ENCODE results near the gene ACY1. TPM values are rescaled to one million over a fixed set of nuclear protein-coding genes. Genes with fewer than 3 reads are reported as not detected.

ACY1 gene
- total and polyA plus RNA-seq, 10 of the 15 experiments (the other 5 are each of a cell fraction or from before 2014, with no cell fraction given): 18.5 to 42.2 (median 27.8) TPM

DNA sequence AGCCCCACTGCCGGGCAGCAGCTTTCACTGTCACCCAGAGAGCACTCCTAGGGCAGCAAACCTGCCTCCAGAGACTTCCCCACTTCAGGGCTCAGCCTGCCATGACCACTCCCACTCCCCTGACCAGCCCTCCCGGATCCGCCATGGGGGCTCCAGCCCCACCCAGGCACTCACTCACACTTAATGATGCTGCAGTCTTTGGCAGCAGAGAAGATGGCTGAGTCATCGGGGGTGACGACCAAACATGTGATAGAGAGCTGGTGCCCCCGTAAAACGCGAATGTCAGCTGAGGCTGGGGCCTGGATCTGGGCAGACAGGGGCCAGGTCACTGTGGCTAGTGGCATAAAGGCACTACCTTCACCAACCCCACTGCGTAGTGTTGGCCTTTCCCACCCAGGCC is 46.3 kb upstream of the ACY1 start:
- FAIRE-seq (no peak), ATAC-seq (no peak), DNase-seq (ENCODE audit: low read depth, low spot score) (no peak)
- intact Hi-C loops (cut with micrococcal nuclease; ENCODE audit: unreplicated experiment) (no loop called here), in situ Hi-C loops (cut with MboI) (no loop called here)
- WGBS (ENCODE audit: insufficient coverage, insufficient replicate concordance, low lambda C conversion rate, missing lambda C conversion rate): 92% methylated on average over 9 of the region's 9 CpGs
- Histone ChIP-seq H4K20me1 (ENCODE audit: control insufficient read depth, insufficient read depth) (no peaks in the 10 kb centered on the region), H3K79me2 (ENCODE audit: control insufficient read depth, insufficient read depth, low read length) (peaks cover 27% of the 10 kb centered on the region), H3K4me1 (ENCODE audit: control insufficient read depth, insufficient read depth, low read length) (no peaks in the 10 kb centered on the region; the same call in 1 of the 2 replicates), H3K27me3 (replicated peaks in 1 of 2; ENCODE audit: control insufficient read depth in 2 of 2, insufficient read depth in 2 of 2, low read length in 1 of 2) (no peaks in the 10 kb centered on the region), H3K4me2 (ENCODE audit: control insufficient read depth, insufficient read depth) (no peak overlapping the region), H3K9me3 (replicated peaks; ENCODE audit: control insufficient read depth, insufficient read depth, low read length) (no peaks in the 10 kb centered on the region), H3K9ac (ENCODE audit: control insufficient read depth, insufficient read depth, low read length) (no peak overlapping the region), H3K4me3 (no peak overlapping the region), H3K36me3 (ENCODE audit: control insufficient read depth in 2 of 2, insufficient read depth in 2 of 2, low read length in 1 of 2) (peaks cover 15 to 40% of the 10 kb centered on the region in 2 experiments), H2AFZ (ENCODE audit: control insufficient read depth, low read depth, low read length) (no peak overlapping the region), H3K27ac (ENCODE audit: control insufficient read depth, insufficient read depth) (no peak overlapping the region)
- no TSS peak for BruUV-seq (replicated peaks)
- CTCF ChIA-PET: no interaction called here
- RAD21 ChIA-PET (ENCODE audit: unreplicated experiment): no interaction called here
- SMC1A ChIA-PET (ENCODE audit: uncharacterized antibody, unreplicated experiment): no interaction called here
- POLR2A ChIA-PET: no interaction called here
- TF ChIP-seq KLF5 (IDR thresholded peaks at IDR 0.05; ENCODE audit: partially characterized antibody) (no peak), RAD51 (IDR thresholded peaks at IDR 0.05) (no peak), SMAD5 (IDR thresholded peaks at IDR 0.05; ENCODE audit: low read depth) (no peak), POLR2A (IDR thresholded peaks at IDR 0.05; ENCODE audit: low read depth, low read length) (no peak), STAT1 (conservative IDR thresholded peaks at IDR 0.05) (no peak), NFYB (IDR thresholded peaks at IDR 0.05; ENCODE audit: insufficient read depth, low read depth, low read length) (no peak)
- TF ChIP-seq, protein P1, sequence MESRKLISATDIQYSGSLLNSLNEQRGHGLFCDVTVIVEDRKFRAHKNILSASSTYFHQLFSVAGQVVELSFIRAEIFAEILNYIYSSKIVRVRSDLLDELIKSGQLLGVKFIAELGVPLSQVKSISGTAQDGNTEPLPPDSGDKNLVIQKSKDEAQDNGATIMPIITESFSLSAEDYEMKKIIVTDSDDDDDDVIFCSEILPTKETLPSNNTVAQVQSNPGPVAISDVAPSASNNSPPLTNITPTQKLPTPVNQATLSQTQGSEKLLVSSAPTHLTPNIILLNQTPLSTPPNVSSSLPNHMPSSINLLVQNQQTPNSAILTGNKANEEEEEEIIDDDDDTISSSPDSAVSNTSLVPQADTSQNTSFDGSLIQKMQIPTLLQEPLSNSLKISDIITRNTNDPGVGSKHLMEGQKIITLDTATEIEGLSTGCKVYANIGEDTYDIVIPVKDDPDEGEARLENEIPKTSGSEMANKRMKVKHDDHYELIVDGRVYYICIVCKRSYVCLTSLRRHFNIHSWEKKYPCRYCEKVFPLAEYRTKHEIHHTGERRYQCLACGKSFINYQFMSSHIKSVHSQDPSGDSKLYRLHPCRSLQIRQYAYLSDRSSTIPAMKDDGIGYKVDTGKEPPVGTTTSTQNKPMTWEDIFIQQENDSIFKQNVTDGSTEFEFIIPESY (IDR thresholded peaks at IDR 0.05): no peak
- TF ChIP-seq, protein P2, sequence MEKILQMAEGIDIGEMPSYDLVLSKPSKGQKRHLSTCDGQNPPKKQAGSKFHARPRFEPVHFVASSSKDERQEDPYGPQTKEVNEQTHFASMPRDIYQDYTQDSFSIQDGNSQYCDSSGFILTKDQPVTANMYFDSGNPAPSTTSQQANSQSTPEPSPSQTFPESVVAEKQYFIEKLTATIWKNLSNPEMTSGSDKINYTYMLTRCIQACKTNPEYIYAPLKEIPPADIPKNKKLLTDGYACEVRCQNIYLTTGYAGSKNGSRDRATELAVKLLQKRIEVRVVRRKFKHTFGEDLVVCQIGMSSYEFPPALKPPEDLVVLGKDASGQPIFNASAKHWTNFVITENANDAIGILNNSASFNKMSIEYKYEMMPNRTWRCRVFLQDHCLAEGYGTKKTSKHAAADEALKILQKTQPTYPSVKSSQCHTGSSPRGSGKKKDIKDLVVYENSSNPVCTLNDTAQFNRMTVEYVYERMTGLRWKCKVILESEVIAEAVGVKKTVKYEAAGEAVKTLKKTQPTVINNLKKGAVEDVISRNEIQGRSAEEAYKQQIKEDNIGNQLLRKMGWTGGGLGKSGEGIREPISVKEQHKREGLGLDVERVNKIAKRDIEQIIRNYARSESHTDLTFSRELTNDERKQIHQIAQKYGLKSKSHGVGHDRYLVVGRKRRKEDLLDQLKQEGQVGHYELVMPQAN (conservative IDR thresholded peaks at IDR 0.05): no peak
- TF ChIP-seq, protein P3, sequence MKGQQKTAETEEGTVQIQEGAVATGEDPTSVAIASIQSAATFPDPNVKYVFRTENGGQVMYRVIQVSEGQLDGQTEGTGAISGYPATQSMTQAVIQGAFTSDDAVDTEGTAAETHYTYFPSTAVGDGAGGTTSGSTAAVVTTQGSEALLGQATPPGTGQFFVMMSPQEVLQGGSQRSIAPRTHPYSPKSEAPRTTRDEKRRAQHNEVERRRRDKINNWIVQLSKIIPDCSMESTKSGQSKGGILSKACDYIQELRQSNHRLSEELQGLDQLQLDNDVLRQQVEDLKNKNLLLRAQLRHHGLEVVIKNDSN (IDR thresholded peaks at IDR 0.05; ENCODE audit: borderline replicate concordance, extremely low read length, insufficient read depth, low read depth, low read length): no peak
- TF ChIP-seq, protein P4, sequence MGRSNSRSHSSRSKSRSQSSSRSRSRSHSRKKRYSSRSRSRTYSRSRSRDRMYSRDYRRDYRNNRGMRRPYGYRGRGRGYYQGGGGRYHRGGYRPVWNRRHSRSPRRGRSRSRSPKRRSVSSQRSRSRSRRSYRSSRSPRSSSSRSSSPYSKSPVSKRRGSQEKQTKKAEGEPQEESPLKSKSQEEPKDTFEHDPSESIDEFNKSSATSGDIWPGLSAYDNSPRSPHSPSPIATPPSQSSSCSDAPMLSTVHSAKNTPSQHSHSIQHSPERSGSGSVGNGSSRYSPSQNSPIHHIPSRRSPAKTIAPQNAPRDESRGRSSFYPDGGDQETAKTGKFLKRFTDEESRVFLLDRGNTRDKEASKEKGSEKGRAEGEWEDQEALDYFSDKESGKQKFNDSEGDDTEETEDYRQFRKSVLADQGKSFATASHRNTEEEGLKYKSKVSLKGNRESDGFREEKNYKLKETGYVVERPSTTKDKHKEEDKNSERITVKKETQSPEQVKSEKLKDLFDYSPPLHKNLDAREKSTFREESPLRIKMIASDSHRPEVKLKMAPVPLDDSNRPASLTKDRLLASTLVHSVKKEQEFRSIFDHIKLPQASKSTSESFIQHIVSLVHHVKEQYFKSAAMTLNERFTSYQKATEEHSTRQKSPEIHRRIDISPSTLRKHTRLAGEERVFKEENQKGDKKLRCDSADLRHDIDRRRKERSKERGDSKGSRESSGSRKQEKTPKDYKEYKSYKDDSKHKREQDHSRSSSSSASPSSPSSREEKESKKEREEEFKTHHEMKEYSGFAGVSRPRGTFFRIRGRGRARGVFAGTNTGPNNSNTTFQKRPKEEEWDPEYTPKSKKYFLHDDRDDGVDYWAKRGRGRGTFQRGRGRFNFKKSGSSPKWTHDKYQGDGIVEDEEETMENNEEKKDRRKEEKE (IDR thresholded peaks at IDR 0.05): no peak
- TF ChIP-seq, protein P5, sequence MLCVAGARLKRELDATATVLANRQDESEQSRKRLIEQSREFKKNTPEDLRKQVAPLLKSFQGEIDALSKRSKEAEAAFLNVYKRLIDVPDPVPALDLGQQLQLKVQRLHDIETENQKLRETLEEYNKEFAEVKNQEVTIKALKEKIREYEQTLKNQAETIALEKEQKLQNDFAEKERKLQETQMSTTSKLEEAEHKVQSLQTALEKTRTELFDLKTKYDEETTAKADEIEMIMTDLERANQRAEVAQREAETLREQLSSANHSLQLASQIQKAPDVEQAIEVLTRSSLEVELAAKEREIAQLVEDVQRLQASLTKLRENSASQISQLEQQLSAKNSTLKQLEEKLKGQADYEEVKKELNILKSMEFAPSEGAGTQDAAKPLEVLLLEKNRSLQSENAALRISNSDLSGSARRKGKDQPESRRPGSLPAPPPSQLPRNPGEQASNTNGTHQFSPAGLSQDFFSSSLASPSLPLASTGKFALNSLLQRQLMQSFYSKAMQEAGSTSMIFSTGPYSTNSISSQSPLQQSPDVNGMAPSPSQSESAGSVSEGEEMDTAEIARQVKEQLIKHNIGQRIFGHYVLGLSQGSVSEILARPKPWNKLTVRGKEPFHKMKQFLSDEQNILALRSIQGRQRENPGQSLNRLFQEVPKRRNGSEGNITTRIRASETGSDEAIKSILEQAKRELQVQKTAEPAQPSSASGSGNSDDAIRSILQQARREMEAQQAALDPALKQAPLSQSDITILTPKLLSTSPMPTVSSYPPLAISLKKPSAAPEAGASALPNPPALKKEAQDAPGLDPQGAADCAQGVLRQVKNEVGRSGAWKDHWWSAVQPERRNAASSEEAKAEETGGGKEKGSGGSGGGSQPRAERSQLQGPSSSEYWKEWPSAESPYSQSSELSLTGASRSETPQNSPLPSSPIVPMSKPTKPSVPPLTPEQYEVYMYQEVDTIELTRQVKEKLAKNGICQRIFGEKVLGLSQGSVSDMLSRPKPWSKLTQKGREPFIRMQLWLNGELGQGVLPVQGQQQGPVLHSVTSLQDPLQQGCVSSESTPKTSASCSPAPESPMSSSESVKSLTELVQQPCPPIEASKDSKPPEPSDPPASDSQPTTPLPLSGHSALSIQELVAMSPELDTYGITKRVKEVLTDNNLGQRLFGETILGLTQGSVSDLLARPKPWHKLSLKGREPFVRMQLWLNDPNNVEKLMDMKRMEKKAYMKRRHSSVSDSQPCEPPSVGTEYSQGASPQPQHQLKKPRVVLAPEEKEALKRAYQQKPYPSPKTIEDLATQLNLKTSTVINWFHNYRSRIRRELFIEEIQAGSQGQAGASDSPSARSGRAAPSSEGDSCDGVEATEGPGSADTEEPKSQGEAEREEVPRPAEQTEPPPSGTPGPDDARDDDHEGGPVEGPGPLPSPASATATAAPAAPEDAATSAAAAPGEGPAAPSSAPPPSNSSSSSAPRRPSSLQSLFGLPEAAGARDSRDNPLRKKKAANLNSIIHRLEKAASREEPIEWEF (IDR thresholded peaks at IDR 0.05; ENCODE audit: insufficient replicate concordance, low read depth, low read length): no peak

Measured in GM12878 (cell line).